ENCODE data around the gene IVL. TPM values are rescaled to one million over a fixed set of nuclear protein-coding genes. Genes with fewer than 3 reads are reported as not detected.

The IVL gene
- polyA plus RNA-seq, 1 donor from 2014 or later, result not detected

DNA sequence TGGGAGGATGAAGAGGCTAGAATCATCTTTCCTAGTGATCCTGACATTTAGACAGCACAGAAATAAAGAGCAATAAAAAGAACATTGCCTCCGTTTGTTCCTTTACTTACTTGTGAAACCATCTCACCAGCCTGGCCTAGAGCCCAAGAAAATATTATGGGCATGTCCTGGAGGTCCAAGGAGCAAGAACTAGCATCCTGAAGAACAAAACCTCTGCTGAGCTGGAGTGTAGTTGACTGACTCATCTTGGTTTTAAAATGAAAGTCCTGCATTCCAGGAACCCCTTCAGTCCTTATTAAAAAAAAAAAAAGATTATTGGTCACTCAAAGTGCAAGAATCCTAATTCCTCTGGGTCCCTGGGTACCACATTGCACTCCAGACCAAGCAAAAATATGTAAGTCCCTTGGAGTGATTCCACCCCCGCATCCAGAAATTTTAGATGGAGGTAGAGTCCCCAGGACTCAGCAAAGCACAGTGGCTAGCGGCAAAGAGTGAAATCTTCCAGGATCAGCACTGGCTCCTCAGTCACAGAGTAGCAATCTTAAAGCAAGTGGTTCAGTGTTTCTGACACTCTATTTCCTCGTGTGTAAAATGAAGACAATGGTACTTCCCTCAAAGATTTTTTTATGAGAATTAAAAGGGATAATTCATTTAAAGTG lies 23.3 kb upstream of the IVL start:
- H3K9me2 ChIP-seq (ENCODE audit: insufficient read depth, low read length), result no peaks in the 10 kb centered on the region

DNA sequence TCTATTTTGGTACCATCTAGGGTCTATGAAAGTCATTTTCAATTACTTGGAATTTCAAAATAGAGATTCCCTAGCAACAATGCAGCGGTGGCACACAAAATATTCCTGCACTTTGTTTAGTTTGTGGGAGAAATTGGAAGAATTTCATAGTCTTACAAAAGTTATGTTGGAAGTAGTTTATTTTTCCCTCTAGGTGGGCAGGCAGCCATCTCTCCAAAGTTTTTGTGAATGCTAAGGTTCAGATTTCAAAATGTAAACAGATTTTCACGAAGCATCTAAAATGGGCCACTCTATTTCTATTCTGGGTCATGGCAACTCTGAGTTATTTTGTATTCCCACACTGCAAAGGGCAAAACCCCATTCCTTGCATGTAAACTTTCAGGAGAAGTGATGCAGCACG lies 22.3 kb upstream of the IVL start:
- Histone ChIP-seq H3F3A (ENCODE audit: insufficient read depth, low read length, poor library complexity, severe bottlenecking) (no peaks in the 10 kb centered on the region), H3K27ac (ENCODE audit: low read length) (no peak overlapping the region), H3K79me2 (replicated peaks; ENCODE audit: insufficient read depth, low read length) (no peaks in the 10 kb centered on the region), H3K4me3 (ENCODE audit: low read length) (no peak overlapping the region), H3K4me2 (ENCODE audit: low read length) (no peak overlapping the region), H3K27me3 (ENCODE audit: insufficient read depth, low read depth, low read length) (no peaks in the 10 kb centered on the region), H3K36me3 (ENCODE audit: insufficient read depth, low read length) (no peaks in the 10 kb centered on the region), H2AFZ (ENCODE audit: low read depth, low read length) (no peak overlapping the region), H3K9me3 (ENCODE audit: low read length) (no peaks in the 10 kb centered on the region), H3K9me2 (ENCODE audit: insufficient read depth, low read length) (no peaks in the 10 kb centered on the region), H3K9ac (ENCODE audit: low read length) (no peak overlapping the region), H4K20me1 (ENCODE audit: insufficient read depth) (no peaks in the 10 kb centered on the region)
- no peak for TF ChIP-seq SMC3 (conservative IDR thresholded peaks at IDR 0.05; ENCODE audit: poor library complexity)
- TF ChIP-seq POLR2AphosphoS5 (IDR thresholded peaks at IDR 0.05), result no peak
- TF ChIP-seq, protein P1, sequence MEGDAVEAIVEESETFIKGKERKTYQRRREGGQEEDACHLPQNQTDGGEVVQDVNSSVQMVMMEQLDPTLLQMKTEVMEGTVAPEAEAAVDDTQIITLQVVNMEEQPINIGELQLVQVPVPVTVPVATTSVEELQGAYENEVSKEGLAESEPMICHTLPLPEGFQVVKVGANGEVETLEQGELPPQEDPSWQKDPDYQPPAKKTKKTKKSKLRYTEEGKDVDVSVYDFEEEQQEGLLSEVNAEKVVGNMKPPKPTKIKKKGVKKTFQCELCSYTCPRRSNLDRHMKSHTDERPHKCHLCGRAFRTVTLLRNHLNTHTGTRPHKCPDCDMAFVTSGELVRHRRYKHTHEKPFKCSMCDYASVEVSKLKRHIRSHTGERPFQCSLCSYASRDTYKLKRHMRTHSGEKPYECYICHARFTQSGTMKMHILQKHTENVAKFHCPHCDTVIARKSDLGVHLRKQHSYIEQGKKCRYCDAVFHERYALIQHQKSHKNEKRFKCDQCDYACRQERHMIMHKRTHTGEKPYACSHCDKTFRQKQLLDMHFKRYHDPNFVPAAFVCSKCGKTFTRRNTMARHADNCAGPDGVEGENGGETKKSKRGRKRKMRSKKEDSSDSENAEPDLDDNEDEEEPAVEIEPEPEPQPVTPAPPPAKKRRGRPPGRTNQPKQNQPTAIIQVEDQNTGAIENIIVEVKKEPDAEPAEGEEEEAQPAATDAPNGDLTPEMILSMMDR (IDR thresholded peaks at IDR 0.05; ENCODE audit: poor library complexity, severe bottlenecking), result no peak
- TF ChIP-seq, protein P2, sequence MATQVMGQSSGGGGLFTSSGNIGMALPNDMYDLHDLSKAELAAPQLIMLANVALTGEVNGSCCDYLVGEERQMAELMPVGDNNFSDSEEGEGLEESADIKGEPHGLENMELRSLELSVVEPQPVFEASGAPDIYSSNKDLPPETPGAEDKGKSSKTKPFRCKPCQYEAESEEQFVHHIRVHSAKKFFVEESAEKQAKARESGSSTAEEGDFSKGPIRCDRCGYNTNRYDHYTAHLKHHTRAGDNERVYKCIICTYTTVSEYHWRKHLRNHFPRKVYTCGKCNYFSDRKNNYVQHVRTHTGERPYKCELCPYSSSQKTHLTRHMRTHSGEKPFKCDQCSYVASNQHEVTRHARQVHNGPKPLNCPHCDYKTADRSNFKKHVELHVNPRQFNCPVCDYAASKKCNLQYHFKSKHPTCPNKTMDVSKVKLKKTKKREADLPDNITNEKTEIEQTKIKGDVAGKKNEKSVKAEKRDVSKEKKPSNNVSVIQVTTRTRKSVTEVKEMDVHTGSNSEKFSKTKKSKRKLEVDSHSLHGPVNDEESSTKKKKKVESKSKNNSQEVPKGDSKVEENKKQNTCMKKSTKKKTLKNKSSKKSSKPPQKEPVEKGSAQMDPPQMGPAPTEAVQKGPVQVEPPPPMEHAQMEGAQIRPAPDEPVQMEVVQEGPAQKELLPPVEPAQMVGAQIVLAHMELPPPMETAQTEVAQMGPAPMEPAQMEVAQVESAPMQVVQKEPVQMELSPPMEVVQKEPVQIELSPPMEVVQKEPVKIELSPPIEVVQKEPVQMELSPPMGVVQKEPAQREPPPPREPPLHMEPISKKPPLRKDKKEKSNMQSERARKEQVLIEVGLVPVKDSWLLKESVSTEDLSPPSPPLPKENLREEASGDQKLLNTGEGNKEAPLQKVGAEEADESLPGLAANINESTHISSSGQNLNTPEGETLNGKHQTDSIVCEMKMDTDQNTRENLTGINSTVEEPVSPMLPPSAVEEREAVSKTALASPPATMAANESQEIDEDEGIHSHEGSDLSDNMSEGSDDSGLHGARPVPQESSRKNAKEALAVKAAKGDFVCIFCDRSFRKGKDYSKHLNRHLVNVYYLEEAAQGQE (IDR thresholded peaks at IDR 0.05; ENCODE audit: borderline replicate concordance), result no peak
- TF ChIP-seq TAF1 (IDR thresholded peaks at IDR 0.05; ENCODE audit: low read depth), result no peak
- no peak for TF ChIP-seq EP300 (conservative IDR thresholded peaks at IDR 0.05; ENCODE audit: poor library complexity, severe bottlenecking)
- TF ChIP-seq EZH2 (IDR thresholded peaks at IDR 0.05; ENCODE audit: borderline replicate concordance, insufficient read depth, low read length, poor library complexity, severe bottlenecking), result no peak
- no peak for TF ChIP-seq RAD21 (conservative IDR thresholded peaks at IDR 0.05)
- no peak for TF ChIP-seq MXI1 (conservative IDR thresholded peaks at IDR 0.05; ENCODE audit: poor library complexity, severe bottlenecking)

More for the DNA sequence above, 23.3 kb upstream of the IVL start:
- H3F3A ChIP-seq (ENCODE audit: insufficient read depth, low read length, poor library complexity, severe bottlenecking), result no peaks in the 10 kb centered on the region
- no peaks in the 10 kb centered on the region for H4K20me1 ChIP-seq (ENCODE audit: insufficient read depth)
- no peak overlapping the region for H3K27ac ChIP-seq (ENCODE audit: low read length)
- no peak for TF ChIP-seq POLR2AphosphoS5 (IDR thresholded peaks at IDR 0.05)
- TF ChIP-seq MXI1 (conservative IDR thresholded peaks at IDR 0.05; ENCODE audit: poor library complexity, severe bottlenecking), result no peak
- TF ChIP-seq TAF1 (IDR thresholded peaks at IDR 0.05; ENCODE audit: low read depth), result no peak
- TF ChIP-seq SMC3 (conservative IDR thresholded peaks at IDR 0.05; ENCODE audit: poor library complexity), result no peak
- no peak for TF ChIP-seq EP300 (conservative IDR thresholded peaks at IDR 0.05; ENCODE audit: poor library complexity, severe bottlenecking)
- no peak for TF ChIP-seq RAD21 (conservative IDR thresholded peaks at IDR 0.05)
- TF ChIP-seq, protein P2 (IDR thresholded peaks at IDR 0.05; ENCODE audit: borderline replicate concordance), result no peak
- no peak for TF ChIP-seq EZH2 (IDR thresholded peaks at IDR 0.05; ENCODE audit: borderline replicate concordance, insufficient read depth, low read length, poor library complexity, severe bottlenecking)
- TF ChIP-seq, protein P1 (IDR thresholded peaks at IDR 0.05; ENCODE audit: poor library complexity, severe bottlenecking), result no peak
- no peak overlapping the region for H2AFZ ChIP-seq (ENCODE audit: low read depth, low read length)
- no peak overlapping the region for H3K4me3 ChIP-seq (ENCODE audit: low read length)
- no peak overlapping the region for H3K4me2 ChIP-seq (ENCODE audit: low read length)
- H3K9ac ChIP-seq (ENCODE audit: low read length), result no peak overlapping the region
- H3K27me3 ChIP-seq (ENCODE audit: insufficient read depth, low read depth, low read length), result no peaks in the 10 kb centered on the region
- H3K79me2 ChIP-seq (replicated peaks; ENCODE audit: insufficient read depth, low read length), result no peaks in the 10 kb centered on the region
- H3K36me3 ChIP-seq (ENCODE audit: insufficient read depth, low read length), result no peaks in the 10 kb centered on the region
- H3K9me3 ChIP-seq (ENCODE audit: low read length), result no peaks in the 10 kb centered on the region

Measured in neural cell (in vitro differentiated cells).